ENCODE data around the gene RRAS2. TPM values are rescaled to one million over a fixed set of nuclear protein-coding genes. Genes with fewer than 3 reads are reported as not detected.

RRAS2 gene
- polyA plus RNA-seq, 3 donors = 0.19 to 0.31 TPM; not detected in 1

DNA sequence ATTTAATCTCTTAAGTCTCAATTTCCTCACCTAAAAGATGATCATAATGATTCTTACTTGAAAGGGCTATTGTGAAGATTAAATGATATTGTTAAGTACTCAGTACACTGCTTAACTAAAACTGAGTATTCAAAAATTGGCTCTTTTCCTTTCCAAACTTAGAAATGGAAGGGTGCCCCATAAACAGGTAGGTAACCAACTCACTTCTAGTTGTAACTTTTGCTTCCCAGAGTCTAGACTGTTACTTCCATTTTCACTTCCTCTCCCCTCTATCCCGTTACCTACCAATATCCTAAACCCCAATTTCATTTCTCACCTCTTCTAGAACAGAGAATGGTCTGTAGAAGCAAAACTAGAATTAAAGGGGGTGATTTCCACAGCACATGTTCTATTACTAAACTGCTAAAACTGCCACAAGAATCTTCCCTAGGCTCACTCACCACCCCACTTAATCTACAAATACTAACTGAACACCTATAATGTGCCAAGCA, 50.0 kb downstream of the RRAS2 start:
- Histone ChIP-seq H3K9me3 (replicated peaks in 1 of 2; ENCODE audit: control insufficient read depth in 1 of 2, insufficient read depth in 1 of 2, low read length in 2 of 2) (no peaks in the 10 kb centered on the region), H3K36me3 (replicated peaks in 1 of 2; ENCODE audit: control insufficient read depth in 1 of 2, insufficient read depth in 2 of 2, low read length in 2 of 2) (no peaks in the 10 kb centered on the region), H3K9ac (ENCODE audit: insufficient read depth, low read length, poor library complexity, severe bottlenecking) (no peak overlapping the region), H3K27ac (ENCODE audit: low read depth in 1 of 2, low read length in 2 of 2) (no peak overlapping the region), H3K4me3 (replicated peaks in 1 of 3; ENCODE audit: low read depth in 2 of 3, low read length in 3 of 3) (no peak overlapping the region), H3K4me1 (ENCODE audit: control insufficient read depth in 1 of 2, insufficient read depth in 2 of 2, low read length in 2 of 2) (no peaks in the 10 kb centered on the region), H3K27me3 (ENCODE audit: control insufficient read depth in 2 of 2, insufficient read depth in 2 of 2, low read length in 2 of 2) (no peaks in the 10 kb centered on the region), H3K79me2 (ENCODE audit: insufficient read depth, low read length) (no peaks in the 10 kb centered on the region), H3K4me2 (replicated peaks; ENCODE audit: extremely low read depth, low read length, poor library complexity, severe bottlenecking) (no peak overlapping the region), H4K20me1 (ENCODE audit: insufficient read depth, low read length) (no peaks in the 10 kb centered on the region), H2AFZ (ENCODE audit: insufficient read depth, low read depth, low read length, poor library complexity, severe bottlenecking) (no peak overlapping the region)
- no peak overlapping the region for H3K4me3 Mint-ChIP-seq
- intact Hi-C loops (cut with micrococcal nuclease) = no loop called here
- TF ChIP-seq, protein P1, sequence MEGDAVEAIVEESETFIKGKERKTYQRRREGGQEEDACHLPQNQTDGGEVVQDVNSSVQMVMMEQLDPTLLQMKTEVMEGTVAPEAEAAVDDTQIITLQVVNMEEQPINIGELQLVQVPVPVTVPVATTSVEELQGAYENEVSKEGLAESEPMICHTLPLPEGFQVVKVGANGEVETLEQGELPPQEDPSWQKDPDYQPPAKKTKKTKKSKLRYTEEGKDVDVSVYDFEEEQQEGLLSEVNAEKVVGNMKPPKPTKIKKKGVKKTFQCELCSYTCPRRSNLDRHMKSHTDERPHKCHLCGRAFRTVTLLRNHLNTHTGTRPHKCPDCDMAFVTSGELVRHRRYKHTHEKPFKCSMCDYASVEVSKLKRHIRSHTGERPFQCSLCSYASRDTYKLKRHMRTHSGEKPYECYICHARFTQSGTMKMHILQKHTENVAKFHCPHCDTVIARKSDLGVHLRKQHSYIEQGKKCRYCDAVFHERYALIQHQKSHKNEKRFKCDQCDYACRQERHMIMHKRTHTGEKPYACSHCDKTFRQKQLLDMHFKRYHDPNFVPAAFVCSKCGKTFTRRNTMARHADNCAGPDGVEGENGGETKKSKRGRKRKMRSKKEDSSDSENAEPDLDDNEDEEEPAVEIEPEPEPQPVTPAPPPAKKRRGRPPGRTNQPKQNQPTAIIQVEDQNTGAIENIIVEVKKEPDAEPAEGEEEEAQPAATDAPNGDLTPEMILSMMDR (IDR thresholded peaks at IDR 0.05) = peak; percentile 6
- peaks cover 0 to 2% (median 1%) of the 10 kb centered on the region in 3 donors for H3K27me3 Mint-ChIP-seq (ENCODE audit: low read depth in 3 of 3)
- no peak for DNase-seq
- no peaks in the 10 kb centered on the region for H3K4me1 Mint-ChIP-seq
- WGBS (ENCODE audit: insufficient coverage) = no CpG with 5 or more reads among the region's 1 CpG
- H3K36me3 Mint-ChIP-seq = no peaks in the 10 kb centered on the region
- no peaks in the 10 kb centered on the region for H3K9me3 Mint-ChIP-seq
- H3K27ac Mint-ChIP-seq = no peak overlapping the region

DNA sequence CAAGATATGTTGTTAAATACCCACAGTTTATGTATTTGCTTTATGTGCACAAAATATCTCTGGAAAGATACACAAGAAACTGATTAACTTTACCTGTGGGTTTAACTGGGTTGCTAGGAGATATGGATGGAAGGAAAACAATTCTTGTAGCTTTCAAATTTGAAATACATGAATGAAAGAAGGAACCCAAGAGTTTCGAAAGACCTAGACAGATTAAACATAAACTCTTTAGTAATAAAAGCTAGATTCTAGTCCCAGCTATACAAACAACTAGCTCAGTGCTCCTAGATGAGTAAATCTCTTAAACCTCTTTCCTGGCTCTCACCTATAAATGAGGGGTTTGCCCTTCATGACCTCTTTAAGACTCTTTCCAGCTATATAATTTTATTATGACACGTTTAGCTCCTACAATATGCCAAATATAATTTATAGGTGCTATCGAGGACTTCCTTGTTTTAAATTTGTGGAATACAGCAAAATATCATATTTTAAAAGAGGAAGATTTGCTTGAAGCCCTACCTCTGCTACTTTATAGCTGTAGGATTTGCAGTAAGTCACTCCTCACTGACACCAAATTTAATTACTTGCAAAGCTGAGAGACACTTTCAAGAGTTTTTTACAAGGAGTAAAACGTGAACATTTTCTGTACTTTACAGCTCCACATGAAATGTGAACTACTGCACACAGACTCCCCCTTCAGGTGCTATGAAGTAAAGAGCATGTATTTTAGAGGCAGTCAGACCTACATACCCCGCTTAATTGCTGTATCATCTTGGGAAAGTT, 50.7 kb downstream of the RRAS2 start:
- H3K9ac ChIP-seq (ENCODE audit: insufficient read depth, low read length, poor library complexity, severe bottlenecking) = no peak overlapping the region
- no peak overlapping the region for H3K27ac ChIP-seq (ENCODE audit: low read depth in 1 of 2, low read length in 2 of 2)
- no CpG with 5 or more reads among the region's 5 CpGs for WGBS (ENCODE audit: insufficient coverage)
- H3K4me1 ChIP-seq (ENCODE audit: control insufficient read depth in 1 of 2, insufficient read depth in 2 of 2, low read length in 2 of 2) = no peaks in the 10 kb centered on the region
- no peaks in the 10 kb centered on the region for H3K36me3 ChIP-seq (replicated peaks in 1 of 2; ENCODE audit: control insufficient read depth in 1 of 2, insufficient read depth in 2 of 2, low read length in 2 of 2)
- Mint-ChIP-seq H3K27me3 (ENCODE audit: low read depth in 3 of 3) (peaks cover 1 to 2% (median 2%) of the 10 kb centered on the region in 3 donors), H3K4me1 (no peaks in the 10 kb centered on the region), H3K36me3 (no peaks in the 10 kb centered on the region), H3K27ac (no peak overlapping the region), H3K4me3 (no peak overlapping the region), H3K9me3 (no peaks in the 10 kb centered on the region)
- TF ChIP-seq, protein P1 (IDR thresholded peaks at IDR 0.05) = peak; percentile 39
- intact Hi-C loops (cut with micrococcal nuclease) = no loop called here
- H3K79me2 ChIP-seq (ENCODE audit: insufficient read depth, low read length) = no peaks in the 10 kb centered on the region
- H2AFZ ChIP-seq (ENCODE audit: insufficient read depth, low read depth, low read length, poor library complexity, severe bottlenecking) = no peak overlapping the region
- H3K27me3 ChIP-seq (ENCODE audit: control insufficient read depth in 2 of 2, insufficient read depth in 2 of 2, low read length in 2 of 2) = no peaks in the 10 kb centered on the region
- H4K20me1 ChIP-seq (ENCODE audit: insufficient read depth, low read length) = no peaks in the 10 kb centered on the region
- no peak overlapping the region for H3K4me2 ChIP-seq (replicated peaks; ENCODE audit: extremely low read depth, low read length, poor library complexity, severe bottlenecking)
- no peak overlapping the region for H3K4me3 ChIP-seq (replicated peaks in 1 of 3; ENCODE audit: low read depth in 2 of 3, low read length in 3 of 3)
- no peaks in the 10 kb centered on the region for H3K9me3 ChIP-seq (replicated peaks in 1 of 2; ENCODE audit: control insufficient read depth in 1 of 2, insufficient read depth in 1 of 2, low read length in 2 of 2)
- no peak for DNase-seq

Data from CD14-positive monocyte (primary cell).